H9 (cell line): Measurements from ENCODE around the gene THSD7A. TPM values are rescaled to one million over a fixed set of nuclear protein-coding genes. Genes with fewer than 3 reads are reported as not detected.

Experiments
- DNase-seq: peaks from one replicate; pipeline ENCODE4 v3.0.0-alpha.2; 2017
- H2AFZ ChIP-seq: one replicate; pipeline ENCODE4 v1.6.1; 2013; ENCODE audit warnings: mild to moderate bottlenecking, low read length, control low read depth, moderate library complexity
- H2AK5ac ChIP-seq: 2 replicates; pipeline ENCODE4 v1.6.1; 2013; ENCODE audit warnings: low read length, control low read depth, mixed read lengths; ENCODE audit not compliant: insufficient read length
- H2BK120ac ChIP-seq: one replicate; pipeline ENCODE4 v1.6.1; 2013; ENCODE audit warnings: low read depth, mild to moderate bottlenecking, low read length, control low read depth, inconsistent platforms; ENCODE audit not compliant: poor library complexity, severe bottlenecking
- H2BK12ac ChIP-seq: 2 replicates; pipeline ENCODE4 v1.6.1; 2013; ENCODE audit warnings: low read length, control low read depth, mixed read lengths, low read depth; ENCODE audit not compliant: insufficient read length
- H2BK15ac ChIP-seq: 2 replicates; pipeline ENCODE4 v1.6.1; 2013; ENCODE audit warnings: low read depth, low read length, control low read depth
- H2BK20ac ChIP-seq: one replicate; pipeline ENCODE4 v1.6.1; 2013; ENCODE audit warnings: low read depth, mild to moderate bottlenecking, low read length, control low read depth, inconsistent platforms; ENCODE audit not compliant: poor library complexity, severe bottlenecking
- H2BK5ac ChIP-seq: 2 replicates; pipeline ENCODE4 v1.6.1; 2013; ENCODE audit warnings: low read length, control low read depth, mixed read lengths; ENCODE audit not compliant: insufficient read length
- H3K14ac ChIP-seq: 2 replicates; pipeline ENCODE4 v1.6.1; 2013; ENCODE audit warnings: low read length, control low read depth; ENCODE audit not compliant: insufficient read depth
- H3K18ac ChIP-seq: 2 replicates; pipeline ENCODE4 v1.6.1; 2013; ENCODE audit warnings: low read depth, mild to moderate bottlenecking, mixed read lengths, low read length, control low read depth; ENCODE audit not compliant: insufficient read length
- H3K23ac ChIP-seq: 2 replicates; pipeline ENCODE4 v1.6.1; 2013; ENCODE audit warnings: low read length, control low read depth, mixed read lengths, low read depth; ENCODE audit not compliant: insufficient read length
- H3K23me2 ChIP-seq: 2 replicates; pipeline ENCODE4 v1.6.1; 2013; ENCODE audit warnings: low read depth, mild to moderate bottlenecking, mixed read lengths, low read length, control low read depth; ENCODE audit not compliant: insufficient read length, poor library complexity, severe bottlenecking
- H3K27ac ChIP-seq: 2 replicates; pipeline ENCODE4 v1.5.1; 2013; ENCODE audit warnings: low read length, control low read depth, mixed read lengths, low read depth; ENCODE audit not compliant: insufficient read length
- H3K27me3 ChIP-seq: 2 replicates; pipeline ENCODE4 v1.6.1; 2013; ENCODE audit warnings: low read length, control low read depth, inconsistent platforms; ENCODE audit not compliant: insufficient read depth
- H3K4ac ChIP-seq: 2 replicates; pipeline ENCODE4 v1.6.1; 2013; ENCODE audit warnings: low read depth, mild to moderate bottlenecking, control low read depth, inconsistent platforms, low read length, moderate library complexity
- H3K4me1 ChIP-seq: 2 replicates; pipeline ENCODE4 v1.6.1; 2013; ENCODE audit warnings: low read length, control low read depth, inconsistent platforms; ENCODE audit not compliant: insufficient read depth
- H3K4me2 ChIP-seq: 2 replicates; pipeline ENCODE4 v1.6.1; 2013; ENCODE audit warnings: low read length, control low read depth, mixed read lengths; ENCODE audit not compliant: insufficient read length, insufficient read depth
- H3K56ac ChIP-seq: 2 replicates; pipeline ENCODE4 v1.6.1; 2013; ENCODE audit warnings: low read depth, mild to moderate bottlenecking, mixed read lengths, low read length, control low read depth; ENCODE audit not compliant: insufficient read length
- H3K79me1 ChIP-seq: 2 replicates; pipeline ENCODE4 v1.6.1; 2013; ENCODE audit warnings: low read depth, mild to moderate bottlenecking, moderate library complexity, low read length, control low read depth, inconsistent platforms; ENCODE audit not compliant: insufficient read depth, poor library complexity, severe bottlenecking
- H3K79me2 ChIP-seq: 2 replicates; pipeline ENCODE4 v1.6.1; 2013; ENCODE audit warnings: low read length, control low read depth, inconsistent platforms; ENCODE audit not compliant: insufficient read depth
- H3K9ac ChIP-seq: 2 replicates; pipeline ENCODE4 v1.6.1; 2013; ENCODE audit warnings: low read length, control low read depth, mixed read lengths; ENCODE audit not compliant: insufficient read length; ENCODE audit errors: extremely low read depth
- H3K9me3 ChIP-seq: one replicate; pipeline ENCODE4 v1.6.1; 2013; ENCODE audit warnings: low read depth, low read length, inconsistent platforms; ENCODE audit not compliant: control insufficient read depth
- H3T11ph ChIP-seq: one replicate; pipeline ENCODE4 v1.6.1; 2013; ENCODE audit warnings: mild to moderate bottlenecking, low read length, control low read depth, inconsistent platforms
- H4K20me1 ChIP-seq: one replicate; pipeline ENCODE4 v1.6.1; 2013; ENCODE audit not compliant: control insufficient read depth, insufficient read length, insufficient read depth
- H4K5ac ChIP-seq: 2 replicates; pipeline ENCODE4 v1.6.1; 2013; ENCODE audit warnings: low read depth, mild to moderate bottlenecking, mixed read lengths, low read length, control low read depth; ENCODE audit not compliant: insufficient read length
- H4K8ac ChIP-seq: replicated peaks from 2 replicates; pipeline ENCODE4 v1.6.1; 2013; ENCODE audit warnings: low read length, control low read depth, mixed read lengths, low read depth; ENCODE audit not compliant: insufficient read length
- H4K91ac ChIP-seq: 2 replicates; pipeline ENCODE4 v1.6.1; 2013; ENCODE audit warnings: low read depth, mild to moderate bottlenecking, moderate library complexity, mixed read lengths, low read length, control low read depth; ENCODE audit not compliant: insufficient read length
- H3K27ac Mint-ChIP-seq, 3 experiments: 2 replicates in 2 of 3; 3 replicates in 1 of 3; pipeline ENCODE4 v1.8.0; 2020 to 2021; ENCODE audit warnings: mixed read lengths in 3 of 3, mild to moderate bottlenecking in 1 of 3, moderate library complexity in 1 of 3
- H3K27me3 Mint-ChIP-seq: 2 replicates; pipeline ENCODE4 v1.8.0; 2021; ENCODE audit warnings: low read depth, mild to moderate bottlenecking, moderate library complexity, mixed read lengths
- H3K36me3 Mint-ChIP-seq, 3 experiments: 2 replicates in 2 of 3; 3 replicates in 1 of 3; pipeline ENCODE4 v1.8.0; 2020 to 2021; ENCODE audit warnings: low read depth in 3 of 3, mixed read lengths in 3 of 3; ENCODE audit not compliant: insufficient read depth in 1 of 3
- H3K4me1 Mint-ChIP-seq, 2 experiments: 2 replicates each; pipeline ENCODE4 v1.8.0; 2020; ENCODE audit warnings: mixed read lengths in 2 of 2
- H3K4me3 Mint-ChIP-seq, 2 experiments: 2 replicates in 1 of 2; 3 replicates in 1 of 2; pipeline ENCODE4 v1.8.0; 2020 to 2021; ENCODE audit warnings: mild to moderate bottlenecking in 2 of 2, mixed read lengths in 2 of 2, moderate library complexity in 1 of 2
- H3K9me3 Mint-ChIP-seq, 2 experiments: 2 replicates in 1 of 2; 3 replicates in 1 of 2; pipeline ENCODE4 v1.8.0; 2020; ENCODE audit warnings: mild to moderate bottlenecking in 2 of 2, mixed read lengths in 2 of 2, moderate library complexity in 1 of 2
- CTCF ChIP-seq: fragments of 200-600 bp; sonication (generic); conservative IDR thresholded peaks from 3 replicates; pipeline ENCODE4 v1.8.0; 2021; ENCODE audit warnings: antibody characterized with exemption, mild to moderate bottlenecking
- WGBS: extraction: QIAGEN DNeasy Blood & Tissue Kit; methylation state at CpG from one replicate; pipeline ENCODE4 v1.1.7; 2013; ENCODE audit warnings: missing lambda C conversion rate, low lambda C conversion rate, mixed read lengths; ENCODE audit not compliant: insufficient read length; ENCODE audit errors: extremely low coverage; 5-methylcytosine and 5-hydroxymethylcytosine counted together
- total RNA-seq: library from RNA; stranded (reverse); gene quantifications from 2 replicates; pipeline ENCODE4 v1.2.1, GENCODE V29; 2021

THSD7A gene
- total RNA-seq, 1 experiment from 2014 or later: 0.42 TPM

GRCh38 chr7:11767148-11767547 is 64.8 kb downstream of the THSD7A start:
- H4K8ac ChIP-seq: no peak overlapping the region
- Mint-ChIP-seq H3K9me3 (no peaks in the 10 kb centered on the region; a peak in 1 of 5 replicates), H3K4me1 (no peaks in the 10 kb centered on the region), H3K27ac (no peak overlapping the region), H3K36me3 (no peaks in the 10 kb centered on the region), H3K4me3 (no peak overlapping the region), H3K27me3 (no peaks in the 10 kb centered on the region)
- H3K4me2 ChIP-seq: no peak overlapping the region
- no peak overlapping the region for H2AFZ ChIP-seq
- H4K91ac ChIP-seq: no peak overlapping the region
- H3K14ac ChIP-seq: no peak overlapping the region
- no peak for DNase-seq
- H3K9me3 ChIP-seq: no peaks in the 10 kb centered on the region
- TF ChIP-seq CTCF: no peak
- no peak overlapping the region for H3K56ac ChIP-seq
- no peak overlapping the region for H3K18ac ChIP-seq
- 100% methylated on average over 1 of the region's 3 CpGs for WGBS
- H3K23ac ChIP-seq: no peak overlapping the region
- no peak overlapping the region for H3T11ph ChIP-seq
- H2BK120ac ChIP-seq: no peak overlapping the region
- no peaks in the 10 kb centered on the region for H3K27me3 ChIP-seq
- no peak overlapping the region for H4K5ac ChIP-seq
- no peak overlapping the region for H2BK20ac ChIP-seq
- H3K23me2 ChIP-seq: no peaks in the 10 kb centered on the region
- no peak overlapping the region for H2AK5ac ChIP-seq
- no peak overlapping the region for H2BK15ac ChIP-seq
- no peak overlapping the region for H2BK12ac ChIP-seq
- H3K27ac ChIP-seq: no peak overlapping the region
- no peak overlapping the region for H3K9ac ChIP-seq
- no peaks in the 10 kb centered on the region for H4K20me1 ChIP-seq
- H2BK5ac ChIP-seq: no peak overlapping the region
- no peaks in the 10 kb centered on the region for H3K79me1 ChIP-seq
- H3K79me2 ChIP-seq: no peaks in the 10 kb centered on the region
- H3K4ac ChIP-seq: no peak overlapping the region
- no peaks in the 10 kb centered on the region for H3K4me1 ChIP-seq
